Keratinocyte (primary cell): Measurements from ENCODE around the gene MDGA2. TPM values are rescaled to one million over a fixed set of nuclear protein-coding genes. Genes with fewer than 3 reads are reported as not detected.

Experiments used
- DNase-seq: peaks from one replicate; pipeline ENCODE4 v3.0.0-alpha.2; 2011; ENCODE audit warnings: low read depth, missing footprints, low spot score
- FAIRE-seq: peaks from 2 replicates; lab custom pipeline; 2011; peaks lifted over from hg19 to GRCh38; lab: Jason Lieb, UNC
- H2AFZ ChIP-seq: 2 replicates; pipeline ENCODE4 v1.6.0; 2012; ENCODE audit warnings: low read length, control low read depth, inconsistent platforms; ENCODE audit not compliant: control insufficient read depth
- H3K27ac ChIP-seq: 2 replicates; pipeline ENCODE4 v1.5.1; 2011; ENCODE audit warnings: low read length; ENCODE audit not compliant: control insufficient read depth, insufficient read depth
- H3K27me3 ChIP-seq: 3 replicates; pipeline ENCODE4 v1.6.0; 2011; ENCODE audit warnings: low read length; ENCODE audit not compliant: control insufficient read depth, insufficient read depth; ENCODE audit errors: extremely low read depth
- H3K36me3 ChIP-seq, 2 experiments: 2 replicates in 1 of 2; 3 replicates in 1 of 2; pipeline ENCODE4 v1.5.1; 2011; ENCODE audit warnings: low read length in 2 of 2, mild to moderate bottlenecking in 1 of 2; ENCODE audit not compliant: control insufficient read depth in 2 of 2, insufficient read depth in 2 of 2; ENCODE audit errors: extremely low read depth in 1 of 2
- H3K4me1 ChIP-seq: 3 replicates; pipeline ENCODE4 v1.5.1; 2011; ENCODE audit warnings: low read length; ENCODE audit not compliant: control insufficient read depth, insufficient read depth; ENCODE audit errors: extremely low read depth
- H3K4me2 ChIP-seq: 3 replicates; pipeline ENCODE4 v1.6.0; 2011; ENCODE audit warnings: low read depth, low read length; ENCODE audit not compliant: control insufficient read depth, insufficient read depth; ENCODE audit errors: extremely low read depth
- H3K4me3 ChIP-seq, 3 experiments: fragments of 200-600 bp in 1 of 3; sonication (generic) in 1 of 3; 2 replicates in 2 of 3; 3 replicates in 1 of 3; pipeline ENCODE4 v1.5.1; 2011 to 2016; ENCODE audit warnings: low read length in 3 of 3, mild to moderate bottlenecking in 3 of 3, control low read depth in 2 of 3, inconsistent platforms in 1 of 3, low read depth in 1 of 3, mixed read lengths in 1 of 3, mixed run types in 1 of 3, moderate library complexity in 1 of 3; ENCODE audit not compliant: control insufficient read depth in 2 of 3, insufficient read depth in 2 of 3; ENCODE audit errors: extremely low read depth in 1 of 3
- H3K79me2 ChIP-seq: 2 replicates; pipeline ENCODE4 v1.6.0; 2012; ENCODE audit warnings: low read length; ENCODE audit not compliant: control insufficient read depth, insufficient read depth
- H3K9ac ChIP-seq: 3 replicates; pipeline ENCODE4 v1.6.0; 2011; ENCODE audit warnings: low read length; ENCODE audit not compliant: control insufficient read depth, insufficient read depth; ENCODE audit errors: extremely low read depth
- H3K9me1 ChIP-seq: 3 replicates; pipeline ENCODE4 v1.6.0; 2011; ENCODE audit warnings: low read length; ENCODE audit not compliant: control insufficient read depth, insufficient read depth; ENCODE audit errors: extremely low read depth
- H3K9me3 ChIP-seq: 2 replicates; pipeline ENCODE4 v1.5.1; 2012; ENCODE audit warnings: low read depth, low read length; ENCODE audit not compliant: control insufficient read depth
- H4K20me1 ChIP-seq: 3 replicates; pipeline ENCODE4 v1.6.0; 2011; ENCODE audit warnings: low read length; ENCODE audit not compliant: control insufficient read depth, insufficient read depth; ENCODE audit errors: extremely low read depth
- EZH2 ChIP-seq: IDR thresholded peaks from one replicate; pipeline ENCODE4 v1.6.1; 2012; ENCODE audit warnings: inconsistent platforms, mild to moderate bottlenecking, low read length, moderate library complexity
- dilution Hi-C: fragments of 300-500 bp; cut with MboI; formaldehyde crosslinking; loops from one replicate; pipeline ENCODE4 v1.7.0; 2020; ENCODE audit warnings: low sequenced_read_pairs; ENCODE audit not compliant: extremely low pct_ligation_motif_present
- polyA plus RNA-seq, 5 experiments: library from polyadenylated mRNA; depleted of rRNA in 3 of 5; stranded (reverse) in 3 of 5; stranded (forward) in 1 of 5; unstranded in 1 of 5; fragments of >200 nt; gene quantifications; 1 replicate in 1 of 5; 2 replicates in 3 of 5; 3 replicates in 1 of 5; pipeline versions ENCODE4 v1.2.1 to v1.2.3, GENCODE V29; 2011 to 2012; ENCODE audit warnings: missing spikeins in 2 of 5, low read depth in 1 of 5, low replicate concordance in 1 of 5
- TF ChIP-seq, protein P1 (sequence below), 3 experiments: IDR thresholded peaks in 1 of 3; conservative IDR thresholded peaks in 1 of 3; optimal IDR thresholded peaks in 1 of 3; 2 replicates in 2 of 3; 3 replicates in 1 of 3; pipeline versions ENCODE3 to v1.5.1; 2011; ENCODE audit warnings: low read length in 3 of 3, mild to moderate bottlenecking in 3 of 3, moderate library complexity in 2 of 3, control low read depth in 1 of 3, inconsistent platforms in 1 of 3; ENCODE audit not compliant: insufficient read depth in 2 of 3; ENCODE audit errors: extremely low read depth in 1 of 3

The MDGA2 gene
- polyA plus RNA-seq, 1 donor (not counting 4 experiments of a cell fraction or from before 2014, with no cell fraction given) = not detected

DNA sequence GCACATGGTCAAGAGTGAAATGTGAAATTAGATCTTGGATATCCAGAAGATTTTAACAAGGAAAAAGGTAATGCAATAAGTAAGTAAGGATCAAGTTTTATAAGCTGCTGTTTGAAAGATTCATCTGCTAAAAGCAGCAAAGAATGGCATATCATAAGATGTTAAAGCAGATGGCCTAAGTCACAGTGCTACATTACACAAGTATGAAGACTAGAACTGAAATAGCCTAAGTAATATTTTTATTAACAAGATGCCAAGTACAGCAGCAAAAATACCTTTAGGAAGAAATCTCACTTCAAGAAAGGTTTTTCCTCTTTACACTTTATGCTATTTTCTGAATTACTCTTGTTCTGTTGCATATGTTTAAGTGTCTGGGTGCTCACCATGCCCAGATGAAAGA, 414.1 kb downstream of the MDGA2 start:
- H3K79me2 ChIP-seq = no peaks in the 10 kb centered on the region
- FAIRE-seq (no peak), DNase-seq (no peak)
- no peaks in the 10 kb centered on the region for H3K9me1 ChIP-seq
- no peaks in the 10 kb centered on the region for H4K20me1 ChIP-seq
- H2AFZ ChIP-seq = no peak overlapping the region
- H3K4me1 ChIP-seq = peaks cover 6% of the 10 kb centered on the region
- H3K27ac ChIP-seq = no peak overlapping the region
- H3K9me3 ChIP-seq = no peaks in the 10 kb centered on the region
- TF ChIP-seq, protein P1, sequence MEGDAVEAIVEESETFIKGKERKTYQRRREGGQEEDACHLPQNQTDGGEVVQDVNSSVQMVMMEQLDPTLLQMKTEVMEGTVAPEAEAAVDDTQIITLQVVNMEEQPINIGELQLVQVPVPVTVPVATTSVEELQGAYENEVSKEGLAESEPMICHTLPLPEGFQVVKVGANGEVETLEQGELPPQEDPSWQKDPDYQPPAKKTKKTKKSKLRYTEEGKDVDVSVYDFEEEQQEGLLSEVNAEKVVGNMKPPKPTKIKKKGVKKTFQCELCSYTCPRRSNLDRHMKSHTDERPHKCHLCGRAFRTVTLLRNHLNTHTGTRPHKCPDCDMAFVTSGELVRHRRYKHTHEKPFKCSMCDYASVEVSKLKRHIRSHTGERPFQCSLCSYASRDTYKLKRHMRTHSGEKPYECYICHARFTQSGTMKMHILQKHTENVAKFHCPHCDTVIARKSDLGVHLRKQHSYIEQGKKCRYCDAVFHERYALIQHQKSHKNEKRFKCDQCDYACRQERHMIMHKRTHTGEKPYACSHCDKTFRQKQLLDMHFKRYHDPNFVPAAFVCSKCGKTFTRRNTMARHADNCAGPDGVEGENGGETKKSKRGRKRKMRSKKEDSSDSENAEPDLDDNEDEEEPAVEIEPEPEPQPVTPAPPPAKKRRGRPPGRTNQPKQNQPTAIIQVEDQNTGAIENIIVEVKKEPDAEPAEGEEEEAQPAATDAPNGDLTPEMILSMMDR (optimal IDR thresholded peaks at IDR 0.05 in 1 of 3, IDR thresholded peaks at IDR 0.05 in 1 of 3, conservative IDR thresholded peaks at IDR 0.05 in 1 of 3; ENCODE audit: extremely low read depth in 1 of 3, insufficient read depth in 2 of 3, low read length in 3 of 3) = no peak
- no peak for TF ChIP-seq EZH2
- H3K9ac ChIP-seq = no peak overlapping the region
- no peak overlapping the region for H3K4me2 ChIP-seq
- no peak overlapping the region for H3K4me3 ChIP-seq
- dilution Hi-C loops = no loop called here
- no peaks in the 10 kb centered on the region for H3K27me3 ChIP-seq
- H3K36me3 ChIP-seq = no peaks in the 10 kb centered on the region

DNA sequence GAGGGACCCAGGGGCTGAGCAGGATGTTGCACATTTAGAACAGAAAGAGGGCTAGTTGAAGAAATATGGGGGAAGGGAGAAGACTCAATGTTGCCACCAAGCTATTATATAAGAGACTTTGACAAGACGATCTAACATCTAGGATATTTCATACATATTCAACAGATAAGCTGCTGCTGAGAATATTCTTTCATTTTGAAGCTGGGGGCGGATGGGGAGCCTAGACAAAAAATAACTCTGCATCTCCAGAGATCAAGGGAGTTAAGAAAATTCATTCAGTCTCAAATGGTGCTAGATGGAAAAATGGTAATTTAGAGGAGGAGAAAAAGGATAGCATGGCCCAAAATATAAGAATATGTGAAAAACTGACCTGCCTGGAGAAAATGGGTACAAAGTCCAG, 415.6 kb downstream of the MDGA2 start:
- DNase-seq = no peak
- Histone ChIP-seq H2AFZ (no peak overlapping the region), H3K27me3 (no peaks in the 10 kb centered on the region), H3K4me3 (no peak overlapping the region), H4K20me1 (no peaks in the 10 kb centered on the region), H3K9me3 (no peaks in the 10 kb centered on the region), H3K9me1 (no peaks in the 10 kb centered on the region), H3K79me2 (no peaks in the 10 kb centered on the region), H3K4me2 (no peak overlapping the region), H3K36me3 (no peaks in the 10 kb centered on the region), H3K9ac (no peak overlapping the region), H3K4me1 (peaks cover 6% of the 10 kb centered on the region), H3K27ac (no peak overlapping the region)
- dilution Hi-C loops = no loop called here
- no peak for FAIRE-seq
- TF ChIP-seq EZH2 = no peak
- TF ChIP-seq, protein P1 (optimal IDR thresholded peaks at IDR 0.05 in 1 of 3, IDR thresholded peaks at IDR 0.05 in 1 of 3, conservative IDR thresholded peaks at IDR 0.05 in 1 of 3; ENCODE audit: extremely low read depth in 1 of 3, insufficient read depth in 2 of 3, low read length in 3 of 3) = no peak
